GM18951 (cell line): ENCODE data around the gene KIF3B.
"Not testable (repeated sequence)": the region's sequence is repeated elsewhere in the genome, so short reads cannot be mapped to it uniquely, and the experiment has no call there.

Experiments
- POLR2A ChIP-seq: IDR thresholded peaks from 4 replicates; pipeline ENCODE4 v1.6.1; 2011; ENCODE audit warnings: mild to moderate bottlenecking; ENCODE audit not compliant: insufficient read length, insufficient read depth; ENCODE audit errors: extremely low read depth
- in situ Hi-C: fragments of 300-500 bp; cut with MboI; formaldehyde crosslinking; loops from one replicate; pipeline ENCODE4 v1.12.0; 2022; ENCODE audit warnings: low sequenced_read_pairs, mixed read lengths, inconsistent platforms; ENCODE audit not compliant: unreplicated experiment

Gene KIF3B

GRCh38 chr20:32368323-32368722 is 90.9 kb downstream of the KIF3B start:
- in situ Hi-C loops: no loop called here
- no peak for TF ChIP-seq POLR2A

- no peak for TF ChIP-seq POLR2A
- in situ Hi-C loops: no loop called here
These were observed 91.5 kb downstream of the KIF3B start for GRCh38 chr20:32368925-32369324.

GRCh38 chr20:32370897-32371296 is 93.4 kb downstream of the KIF3B start:
- TF ChIP-seq POLR2A: no peak
- in situ Hi-C loops: no loop called here

GRCh38 chr20:32378461-32378860 is 101.0 kb downstream of the KIF3B start:
- in situ Hi-C loops: no loop called here
- TF ChIP-seq POLR2A: no peak

GRCh38 chr20:32380037-32380436 is 102.6 kb downstream of the KIF3B start:
- in situ Hi-C loops: not testable (repeated sequence)

GRCh38 chr20:32380745-32381144 is 103.3 kb downstream of the KIF3B start:
- no peak for TF ChIP-seq POLR2A
- in situ Hi-C loops: no loop called here

GRCh38 chr20:32382102-32382950 is 104.9 kb downstream of the KIF3B start:
- TF ChIP-seq POLR2A: no peak
- in situ Hi-C loops: no loop called here

- in situ Hi-C loops: not testable (repeated sequence)
These were observed 106.0 kb downstream of the KIF3B start for GRCh38 chr20:32383441-32383840.
